NOMO-1 (cell line): Measurements from ENCODE around the gene GLI1.
"Not testable (repeated sequence)": the region's sequence is repeated elsewhere in the genome, so short reads cannot be mapped to it uniquely, and the experiment has no call there.

Source experiments
- DNase-seq, 2 experiments: peaks; one replicate each; lab custom pipeline; 2025; ENCODE audit not compliant: unreplicated experiment in 2 of 2; lab: John Stamatoyannopoulos, UW

Gene GLI1

GRCh38 chr12:57459750-57460467, at the start of gene GLI1:
Gene GLI1 (plus strand): TSS chr12:57459785. CDS start chr12:57463692, 3,907 bp downstream.
- DNase-seq = no peak

DNA sequence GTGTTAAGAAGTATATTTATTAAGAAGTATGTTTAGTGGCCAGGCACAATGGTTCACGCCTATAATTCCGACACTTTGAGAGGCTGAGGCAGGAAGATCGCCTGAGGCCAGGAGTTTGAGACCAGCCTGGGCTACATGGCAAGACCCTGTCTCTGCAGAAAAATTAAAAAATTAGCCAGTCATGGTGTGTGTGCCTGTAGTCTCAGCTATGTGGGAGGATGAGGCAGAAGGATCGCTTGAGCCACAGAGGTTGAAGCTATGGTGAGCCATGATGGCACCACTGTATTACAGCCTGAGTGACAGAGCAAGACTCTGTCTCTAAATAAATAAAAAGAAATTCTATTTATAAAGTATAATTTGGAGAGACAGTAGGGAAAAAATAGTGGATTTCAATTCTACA, 49.1 kb upstream of the GLI1 start:
- DNase-seq = no peak

DNA sequence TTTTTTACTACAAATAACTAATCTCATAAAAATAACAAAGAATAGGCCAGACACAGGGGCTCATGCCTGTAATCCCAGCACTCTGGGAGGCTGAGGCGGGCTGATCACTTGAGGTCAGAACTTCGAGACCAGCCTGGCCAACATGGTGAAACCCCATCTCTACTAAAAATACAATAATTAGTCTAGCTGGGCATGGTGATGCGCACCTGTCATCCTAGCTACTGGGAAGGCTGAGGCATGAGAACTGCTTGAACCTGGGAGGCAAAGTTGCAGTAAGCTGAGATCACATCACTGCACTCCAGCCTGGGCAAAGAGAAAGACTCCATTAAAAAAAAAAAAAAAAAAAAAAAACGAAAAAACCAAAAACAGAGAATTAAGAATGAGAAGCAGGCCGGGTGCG, 45.4 kb upstream of the GLI1 start:
- DNase-seq = not testable (repeated sequence)

DNA sequence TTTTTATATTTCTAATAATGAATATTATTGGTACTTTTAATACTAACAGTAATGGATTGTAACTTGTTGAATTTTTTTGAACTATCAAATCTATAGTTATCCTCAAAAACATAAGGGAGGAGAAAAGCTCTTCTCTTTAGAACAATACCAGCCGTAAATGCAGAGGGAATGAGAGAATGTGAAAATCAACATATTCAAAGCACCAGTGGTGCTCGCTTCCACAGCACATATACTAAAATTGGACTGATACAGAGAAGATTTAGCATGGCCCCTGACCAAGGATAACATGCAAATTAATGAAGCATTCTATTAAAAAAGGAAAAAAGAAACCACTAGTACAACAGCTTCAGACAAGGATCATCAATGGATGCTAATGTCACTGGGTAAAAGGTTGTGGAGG, 44.5 kb upstream of the GLI1 start:
- DNase-seq = no peak

DNA sequence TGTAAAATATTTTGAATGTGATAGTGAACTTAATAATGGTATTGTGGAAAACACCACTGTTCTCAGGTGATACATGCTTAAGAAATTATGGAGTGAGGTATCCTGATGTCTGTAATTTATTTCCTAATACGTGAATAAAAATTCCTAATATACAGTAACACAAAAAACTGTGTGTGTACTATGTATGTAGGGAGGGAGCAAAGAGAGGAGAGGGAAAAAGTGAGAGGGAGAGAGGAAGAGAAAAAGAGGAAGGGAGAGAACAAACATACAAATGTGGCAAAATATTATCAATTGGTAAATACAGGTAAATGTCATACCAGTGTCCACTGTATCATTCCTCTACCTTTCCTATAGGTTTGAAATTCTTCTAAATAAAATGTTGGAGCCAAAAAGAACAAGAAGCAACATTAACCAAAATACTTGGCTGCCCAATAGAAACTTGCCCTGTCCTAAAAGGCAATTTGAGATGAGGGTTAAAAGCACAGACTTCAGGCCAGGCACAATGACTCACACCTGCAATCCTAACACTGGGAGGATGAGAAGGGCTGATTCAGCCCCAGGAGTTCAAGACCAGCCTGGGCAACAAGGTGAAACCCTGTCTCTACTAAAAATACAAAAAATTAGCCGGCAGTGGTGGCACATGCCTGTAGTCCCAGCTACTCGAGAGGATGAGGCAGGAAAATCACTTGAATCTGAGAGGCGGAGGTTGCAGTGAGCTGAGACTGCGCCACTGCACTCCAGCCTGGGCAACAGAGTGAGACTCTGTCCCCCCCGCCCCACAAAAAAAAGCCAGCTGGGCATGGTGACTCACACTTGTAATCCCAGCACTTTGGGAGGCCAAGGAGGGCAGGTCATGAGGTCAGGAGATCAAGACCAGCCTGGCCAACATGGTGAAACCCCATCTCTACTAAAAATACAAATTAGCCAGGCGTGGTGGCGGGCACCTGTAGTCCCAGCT, 43.3 kb upstream of the GLI1 start:
- no peak for DNase-seq

DNA sequence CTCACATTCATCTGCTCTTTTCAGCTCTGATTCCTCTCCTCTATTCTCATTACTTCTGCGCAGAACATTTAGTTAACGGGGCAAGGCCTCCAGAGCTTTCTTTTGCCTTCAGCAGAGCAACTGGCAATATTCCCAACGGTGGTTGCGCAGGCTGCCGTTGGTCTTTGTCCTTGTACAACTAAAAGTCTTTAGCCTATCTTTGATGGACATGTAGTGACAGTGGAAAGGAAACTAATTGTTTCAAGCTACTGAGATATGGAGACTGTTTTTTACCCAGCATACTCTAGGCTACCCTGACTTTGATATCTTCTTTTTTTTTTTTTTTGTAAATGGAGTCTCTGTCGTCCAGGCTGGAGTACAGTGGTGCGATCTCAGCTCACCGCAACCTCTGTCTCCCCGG, 41.3 kb upstream of the GLI1 start:
- no peak for DNase-seq

GRCh38 chr12:57419495-57419894, 40.1 kb upstream of the GLI1 start:
- no peak for DNase-seq

DNA sequence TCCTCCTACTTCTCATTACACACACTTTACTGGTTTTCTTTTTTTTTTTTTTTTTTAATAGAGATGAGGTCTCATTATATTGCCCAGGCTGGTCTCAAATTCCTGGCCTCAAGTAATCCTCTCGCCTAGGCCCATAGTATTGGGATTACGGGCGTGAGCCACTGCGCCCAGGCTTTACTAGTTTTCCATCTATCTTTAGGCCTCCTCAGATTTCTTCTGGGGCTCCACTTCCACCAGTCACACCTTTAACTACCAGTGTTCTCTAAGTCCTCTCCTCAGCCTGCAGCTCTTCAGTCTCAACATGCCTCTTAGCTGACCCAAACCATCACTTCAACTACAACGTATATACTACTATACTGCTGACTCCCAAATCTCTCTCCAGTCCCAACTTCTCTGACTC, 39.1 kb upstream of the GLI1 start:
- no peak for DNase-seq

GRCh38 chr12:57426948-57427347, 32.6 kb upstream of the GLI1 start:
- DNase-seq = not testable (repeated sequence)

DNA sequence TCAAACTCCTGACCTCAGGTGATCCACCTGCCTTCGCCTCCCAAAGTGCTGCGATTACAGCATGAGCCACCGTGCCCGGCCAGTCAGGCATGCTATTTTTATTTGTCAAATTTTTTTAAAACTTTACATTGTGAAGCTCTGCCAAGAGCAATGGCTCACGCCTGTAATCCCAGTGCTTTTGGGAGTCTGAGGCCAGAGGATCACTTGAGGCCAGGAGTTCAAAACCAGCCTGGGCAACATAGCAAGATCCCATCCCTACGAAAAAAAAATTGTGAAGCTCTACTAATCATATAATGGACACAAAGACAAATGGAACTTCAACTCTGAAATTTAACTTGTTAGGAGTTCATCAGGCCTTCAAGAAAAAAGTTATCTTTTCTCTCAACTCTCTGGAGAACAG, 30.6 kb upstream of the GLI1 start:
- DNase-seq = no peak

DNA sequence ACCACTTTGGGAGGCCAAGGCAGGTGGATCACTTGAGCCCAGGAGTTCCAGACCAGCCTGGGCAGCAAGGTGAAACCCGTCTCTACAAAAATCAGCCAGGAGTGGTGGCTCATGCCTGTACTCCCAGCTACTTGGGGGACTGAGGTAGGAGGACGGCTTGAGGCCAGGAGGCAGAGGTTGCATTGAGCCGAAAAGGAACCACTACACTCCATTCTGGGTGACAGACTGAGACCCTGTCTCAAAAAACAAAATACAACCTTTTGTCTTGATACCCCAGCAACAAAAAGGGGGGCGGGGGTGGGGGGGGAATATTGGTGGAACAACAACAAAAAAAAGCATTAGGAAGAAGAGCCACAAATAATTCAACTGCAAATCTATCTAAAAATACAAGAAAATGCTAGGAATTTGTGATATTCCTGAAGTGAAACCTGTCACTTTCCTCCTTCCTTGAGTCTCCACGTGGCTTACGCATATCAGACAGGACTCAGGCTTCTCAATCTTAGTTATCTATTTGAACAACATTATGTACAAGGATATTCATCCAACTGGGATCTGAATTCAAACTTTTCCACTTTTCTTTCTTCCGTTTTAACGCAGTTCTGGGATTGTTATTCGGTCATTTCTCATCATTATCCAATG, 30.0 kb upstream of the GLI1 start:
- peak in 1 of 2 experiments; percentile 38 for DNase-seq

DNA sequence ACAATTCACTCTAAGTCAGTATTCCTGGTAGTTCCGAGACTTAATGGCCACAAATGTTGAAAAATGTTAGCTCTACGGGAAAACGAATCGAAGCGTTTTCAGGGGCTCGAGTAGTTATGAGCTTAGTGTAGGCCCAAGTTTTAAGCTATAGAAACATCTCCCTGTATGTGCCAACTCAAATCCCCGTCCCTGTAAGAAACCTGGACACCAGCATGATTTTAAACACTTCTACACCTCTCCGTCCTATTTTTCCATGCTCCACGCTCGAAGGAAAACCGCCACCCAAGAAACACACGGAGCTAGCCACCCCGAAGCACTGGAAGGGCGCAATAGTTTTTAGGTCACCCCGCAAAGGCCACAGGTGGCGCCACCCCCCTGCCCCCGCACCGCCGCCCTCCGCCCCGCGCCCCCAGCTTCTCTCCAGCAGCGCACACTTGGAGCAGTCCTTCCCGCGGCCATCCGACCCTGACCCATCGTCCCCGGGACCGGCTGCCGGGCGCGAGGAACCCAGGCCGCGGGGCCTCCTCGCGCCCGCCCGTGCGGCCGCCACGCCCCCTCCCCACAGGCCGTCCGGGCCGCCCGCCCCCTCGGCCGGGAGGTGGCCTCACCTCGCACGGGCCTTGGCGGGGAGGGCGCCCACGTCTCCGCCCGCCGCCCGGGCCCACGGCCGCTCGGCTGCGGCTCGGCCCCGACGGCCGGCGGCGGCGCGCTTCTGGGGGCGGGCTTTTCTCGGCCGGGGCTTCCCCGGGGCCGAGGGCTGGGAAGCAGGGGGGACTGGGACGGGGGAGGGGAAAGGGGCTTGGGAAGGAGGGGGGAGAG, 29.3 kb upstream of the GLI1 start:
- peak; percentile 51 to 83 for DNase-seq

GRCh38 chr12:57430931-57431566, 28.5 kb upstream of the GLI1 start, which contains the start of gene R3HDM2:
Gene R3HDM2 (minus strand): TSS chr12:57431043. CDS start chr12:57310428, 120,615 bp downstream.
- DNase-seq = peak; percentile 91 to 96

DNA sequence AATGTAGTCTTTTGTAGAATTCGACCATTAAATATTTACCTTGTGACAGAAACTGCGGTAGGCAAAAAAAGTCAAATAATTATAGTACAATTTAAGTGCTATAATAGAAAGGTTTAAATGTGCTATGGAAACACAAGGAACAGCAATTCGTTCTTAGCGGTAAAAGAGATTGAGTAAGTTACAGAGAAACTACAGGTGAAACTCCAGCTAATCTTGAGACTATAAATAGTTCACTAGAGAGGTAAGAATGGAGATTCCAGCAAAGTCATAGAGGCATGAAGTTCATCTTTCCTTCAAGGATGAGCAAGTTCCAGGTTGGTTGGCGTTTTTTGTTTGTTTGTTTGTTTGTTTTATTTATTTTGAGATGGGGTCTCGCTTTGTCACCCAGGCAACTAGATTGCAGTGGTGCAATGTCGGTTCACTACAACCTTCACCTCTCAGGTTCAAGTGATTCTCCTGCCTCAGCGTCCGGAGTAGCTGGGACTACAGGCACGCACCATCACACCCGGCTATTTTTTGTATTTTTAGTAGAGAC, 27.9 kb upstream of the GLI1 start:
- DNase-seq = no peak

DNA sequence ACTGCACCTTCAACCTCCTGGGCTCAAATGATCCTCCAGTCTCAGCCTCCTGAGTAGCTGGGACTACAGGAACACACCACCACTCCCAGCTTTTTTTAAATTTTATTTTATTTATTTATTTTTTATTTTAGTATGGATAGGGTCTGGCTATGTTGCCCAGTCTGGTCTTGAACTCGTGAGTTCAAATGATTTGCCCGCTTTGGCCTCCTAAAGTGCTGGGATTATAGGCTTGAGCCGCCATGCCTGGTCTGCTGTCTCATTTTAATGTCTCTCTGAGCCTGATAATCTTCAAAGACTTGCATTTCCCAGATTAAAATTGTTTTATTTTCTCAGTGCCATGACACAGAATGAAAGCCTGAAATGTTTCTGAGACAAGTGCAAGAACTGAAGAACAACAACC, 26.2 kb upstream of the GLI1 start:
- no peak for DNase-seq

- DNase-seq = no peak
These were observed 24.9 kb upstream of the GLI1 start, which contains the start of gene INHBC for GRCh38 chr12:57434517-57435223. Gene INHBC (plus strand): TSS chr12:57434784. CDS start chr12:57434887, 103 bp downstream.

- DNase-seq = no peak
These were observed 24.3 kb upstream of the GLI1 start for GRCh38 chr12:57435293-57435692.

DNA sequence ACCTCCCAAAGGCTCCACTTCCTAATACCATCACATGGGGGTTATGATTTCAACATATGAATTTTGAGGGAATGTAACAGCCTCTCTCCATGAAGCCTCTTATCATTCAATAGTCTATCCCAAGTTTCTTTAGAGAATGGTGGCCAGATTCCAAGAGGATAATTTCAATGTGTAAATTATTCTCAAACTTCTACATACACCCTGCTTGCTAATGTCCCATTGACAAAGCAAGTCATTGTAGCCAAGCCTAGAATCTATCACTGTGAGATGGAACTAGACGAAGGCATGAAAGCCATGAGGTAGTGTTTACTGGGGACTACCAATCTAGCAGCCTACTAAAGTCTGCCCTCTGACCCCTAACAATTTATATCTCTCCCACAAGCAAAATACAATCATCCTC, 21.2 kb upstream of the GLI1 start:
- DNase-seq = no peak

- DNase-seq = no peak
These were observed 19.8 kb upstream of the GLI1 start for GRCh38 chr12:57439762-57440266.
